Upper lobe of left lung (tissue), 6 donors: Measurements from ENCODE around the gene LAMA5. TPM values are rescaled to one million over a fixed set of nuclear protein-coding genes. Genes with fewer than 3 reads are reported as not detected.

Experiments used
- ATAC-seq, 2 donors: fragments of 200-7000 bp; cut with Tn5 transposase; one replicate each; pipeline ENCODE4 v1.9.1; 2022; ENCODE audit warnings: mild to moderate bottlenecking in 2 of 2, moderate library complexity in 2 of 2; ENCODE audit not compliant: low FRiP score in 2 of 2
- DNase-seq, 2 donors: peaks; one replicate each; pipeline ENCODE4 v3.0.0-alpha.2; 2019 to 2020
- H3K27ac ChIP-seq, 4 donors: fragments of 200-600 bp; sonication (generic); one replicate each; pipeline ENCODE4 v1.5.1; 2016 to 2019
- H3K27me3 ChIP-seq, 4 donors: fragments of 200-600 bp; sonication (generic); one replicate each; pipeline ENCODE4 v1.5.1; 2017 to 2019
- H3K36me3 ChIP-seq, 4 donors: fragments of 200-600 bp; sonication (generic); one replicate each; pipeline ENCODE4 v1.5.1; 2016 to 2019
- H3K4me1 ChIP-seq, 4 donors: fragments of 200-600 bp; sonication (generic); one replicate each; pipeline ENCODE4 v1.5.1; 2018 to 2019
- H3K4me3 ChIP-seq, 4 donors: fragments of 200-600 bp; sonication (generic); one replicate each; pipeline ENCODE4 v1.5.1; 2017 to 2019; ENCODE audit warnings: mild to moderate bottlenecking in 2 of 4, moderate library complexity in 1 of 4
- H3K9me3 ChIP-seq, 4 donors: fragments of 200-600 bp; sonication (generic); one replicate each; pipeline ENCODE4 v1.5.1; 2018 to 2019
- CTCF ChIP-seq, 6 experiments: fragments of 450-650 bp in 4 of 6; fragments of 200-600 bp in 2 of 6; sonication (generic) in 2 of 6; IDR thresholded peaks; one replicate each; pipeline ENCODE4 v1.5.1; 2016 to 2019; ENCODE audit warnings: antibody characterized with exemption in 6 of 6
- EP300 ChIP-seq, 4 donors: sonication (generic); formaldehyde crosslinking; IDR thresholded peaks; one replicate each; pipeline ENCODE4 v1.5.1; 2017; ENCODE audit warnings: antibody characterized with exemption in 4 of 4, control low read depth in 2 of 4
- POLR2A ChIP-seq, 4 donors: fragments of 450-650 bp; IDR thresholded peaks; one replicate each; pipeline ENCODE4 v1.5.1; 2016 to 2017; ENCODE audit warnings: antibody characterized with exemption in 4 of 4, mild to moderate bottlenecking in 2 of 4
- POLR2AphosphoS5 ChIP-seq, 2 donors: sonication (generic); formaldehyde crosslinking; IDR thresholded peaks; one replicate each; pipeline ENCODE4 v1.5.1; 2017; ENCODE audit warnings: antibody characterized with exemption in 2 of 2
- WGBS, 2 donors: methylation state at CpG; one replicate each; pipeline ENCODE4 v1.1.5; 2017 to 2018; 5-methylcytosine and 5-hydroxymethylcytosine counted together
- total RNA-seq, 6 donors: library from RNA; depleted of rRNA in 4 of 6; stranded (reverse); fragments of >200 nt in 4 of 6; gene quantifications; one replicate each; pipeline versions ENCODE4 v1.1.0 to v1.2.1, GENCODE V29; 2016 to 2021
- donor health status: DM: no; HTN: no; CAD: no; lungs with moderate emphysema.
- donor health status: DM: no; HTN: yes; CAD: no; lungs with severe emphysema.

LAMA5 gene
- total RNA-seq, 6 donors from 2014 or later: 176 to 1,019 (median 307) TPM

GRCh38 chr20:62393335-62393665 lies 26.2 kb upstream of the LAMA5 start:
- Histone ChIP-seq H3K36me3 (peaks cover 2 to 73% (median 33%) of the 10 kb centered on the region in 4 donors), H3K9me3 (no peaks in the 10 kb centered on the region), H3K27me3 (no peaks in the 10 kb centered on the region), H3K27ac (no peak overlapping the region), H3K4me1 (peaks cover 0 to 6% (median under 1%) of the 10 kb centered on the region in 4 donors), H3K4me3 (no peak overlapping the region)
- TF ChIP-seq CTCF (IDR thresholded peaks at IDR 0.05) (no peak), POLR2A (IDR thresholded peaks at IDR 0.05) (no peak), POLR2AphosphoS5 (IDR thresholded peaks at IDR 0.05) (no peak), EP300 (IDR thresholded peaks at IDR 0.05) (no peak)
- DNase-seq (peak in 1 of 2 donors; percentile 55), ATAC-seq (no peak)
- 86 to 91% methylated on average over 11 to 12 of the region's 12 CpGs for WGBS, 2 donors

GRCh38 chr20:62392621-62393334 lies 25.7 kb upstream of the LAMA5 start:
- TF ChIP-seq EP300 (IDR thresholded peaks at IDR 0.05): no peak
- no peak for TF ChIP-seq POLR2AphosphoS5 (IDR thresholded peaks at IDR 0.05)
- no peak for TF ChIP-seq POLR2A (IDR thresholded peaks at IDR 0.05)
- no peak for TF ChIP-seq CTCF (IDR thresholded peaks at IDR 0.05)
- Histone ChIP-seq H3K36me3 (peaks cover 2 to 78% (median 33%) of the 10 kb centered on the region in 4 donors), H3K9me3 (no peaks in the 10 kb centered on the region), H3K4me3 (no peak overlapping the region), H3K27ac (no peak overlapping the region), H3K4me1 (peaks cover 5 to 12% (median 6%) of the 10 kb centered on the region in 4 donors), H3K27me3 (no peaks in the 10 kb centered on the region)
- DNase-seq: peak in 1 of 2 donors; percentile 70
- WGBS, 2 donors: 67 to 85% methylated on average over 3 to 13 of the region's 21 CpGs
- no peak for ATAC-seq

GRCh38 chr20:62392077-62392418 lies 24.9 kb upstream of the LAMA5 start:
- WGBS, 2 donors: 87 to 92% methylated on average over 8 to 10 of the region's 10 CpGs
- ATAC-seq: no peak
- Histone ChIP-seq H3K9me3 (no peaks in the 10 kb centered on the region), H3K27me3 (no peaks in the 10 kb centered on the region), H3K27ac (no peak overlapping the region), H3K4me1 (peaks cover 9 to 17% (median 10%) of the 10 kb centered on the region in 4 donors), H3K36me3 (peaks cover 2 to 78% (median 33%) of the 10 kb centered on the region in 4 donors), H3K4me3 (no peak overlapping the region)
- TF ChIP-seq POLR2AphosphoS5 (IDR thresholded peaks at IDR 0.05) (no peak), EP300 (IDR thresholded peaks at IDR 0.05) (no peak), CTCF (IDR thresholded peaks at IDR 0.05) (no peak), POLR2A (IDR thresholded peaks at IDR 0.05) (no peak)
- DNase-seq: no peak

GRCh38 chr20:62391165-62392076 lies 24.3 kb upstream of the LAMA5 start:
- TF ChIP-seq POLR2A (IDR thresholded peaks at IDR 0.05): no peak
- TF ChIP-seq EP300 (IDR thresholded peaks at IDR 0.05): no peak
- no peak overlapping the region for H3K27ac ChIP-seq
- H3K4me3 ChIP-seq: no peak overlapping the region
- DNase-seq (peak in 1 of 2 donors; percentile 72), ATAC-seq (no peak)
- no peaks in the 10 kb centered on the region for H3K9me3 ChIP-seq
- H3K27me3 ChIP-seq: no peaks in the 10 kb centered on the region
- WGBS, 2 donors: 90% methylated on average over 27 to 44 of the region's 44 CpGs
- H3K4me1 ChIP-seq: peaks cover 9 to 17% (median 10%) of the 10 kb centered on the region in 4 donors
- H3K36me3 ChIP-seq: peaks cover 2 to 77% (median 33%) of the 10 kb centered on the region in 4 donors
